Transverse colon (tissue), 4 donors: ENCODE measurements around the gene KRT6B. TPM values are rescaled to one million over a fixed set of nuclear protein-coding genes. Genes with fewer than 3 reads are reported as not detected.

Experiments used
- DNase-seq: peaks from one replicate; pipeline ENCODE4 v3.0.0-alpha.2; 2019
- H3K27ac ChIP-seq, 4 donors: fragments of 200-600 bp; sonication (generic); 2 replicates each; pipeline ENCODE4 v1.5.1; 2016 to 2018; ENCODE audit warnings: inconsistent platforms in 4 of 4
- H3K27me3 ChIP-seq: fragments of 200-600 bp; sonication (generic); 2 replicates; pipeline ENCODE4 v1.5.1; 2017; ENCODE audit warnings: inconsistent platforms
- H3K36me3 ChIP-seq, 4 donors: fragments of 200-600 bp; sonication (generic); 2 replicates each; pipeline ENCODE4 v1.5.1; 2017 to 2019; ENCODE audit warnings: inconsistent platforms in 4 of 4
- H3K4me1 ChIP-seq, 4 donors: fragments of 200-600 bp; sonication (generic); 2 replicates each; pipeline ENCODE4 v1.5.1; 2017 to 2020; ENCODE audit warnings: inconsistent platforms in 4 of 4
- H3K4me3 ChIP-seq, 4 donors: fragments of 200-600 bp; sonication (generic); 1 replicate in 1 of 4; 2 replicates in 3 of 4; pipeline versions ENCODE4 v1.5.1 to v1.6.1; 2017 to 2019; ENCODE audit warnings: inconsistent platforms in 4 of 4
- H3K9me3 ChIP-seq, 2 donors: fragments of 200-600 bp; sonication (generic); 2 replicates each; pipeline ENCODE4 v1.5.1; 2017 to 2019; ENCODE audit warnings: inconsistent platforms in 2 of 2
- EP300 ChIP-seq: sonication (generic); formaldehyde crosslinking; IDR thresholded peaks from one replicate; pipeline ENCODE4 v1.6.1; 2017; ENCODE audit warnings: antibody characterized with exemption, low read depth
- POLR2A ChIP-seq: fragments of 450-650 bp; IDR thresholded peaks from one replicate; pipeline ENCODE4 v1.6.1; 2016; ENCODE audit warnings: antibody characterized with exemption, mild to moderate bottlenecking, moderate library complexity
- POLR2AphosphoS5 ChIP-seq, 3 donors: sonication (generic); formaldehyde crosslinking; IDR thresholded peaks; one replicate each; pipeline ENCODE4 v1.6.1; 2016; ENCODE audit warnings: antibody characterized with exemption in 3 of 3
- WGBS, 2 donors: methylation state at CpG; one replicate each; pipeline ENCODE4 v1.1.5; 2018; ENCODE audit warnings: low coverage in 1 of 2; 5-methylcytosine and 5-hydroxymethylcytosine counted together
- in situ Hi-C, 4 donors: fragments of 200-750 bp; cut with MboI; loops; one replicate each; pipeline versions ENCODE4 v1.15.0 to v1.15.1; 2017; ENCODE audit warnings: low sequenced_read_pairs in 3 of 4, low pct_ligation_motif_present in 1 of 4, low pct_unique_long_range_greater_than_20kb in 1 of 4
- intact Hi-C: fragments of 100-400 bp; cut with DNase I; formaldehyde crosslinking; loops from one replicate; pipeline ENCODE4 v1.15.1; 2023; ENCODE audit warnings: low total_unique reads
- total RNA-seq, 4 donors: library from RNA; depleted of rRNA; stranded (reverse); fragments of >200 nt; gene quantifications; one replicate each; pipeline ENCODE4 v1.1.0, GENCODE V29; 2016
- TF ChIP-seq, protein P1 (sequence below), 5 experiments: fragments of 200-600 bp in 3 of 5; fragments of 450-650 bp in 2 of 5; sonication (generic) in 3 of 5; IDR thresholded peaks; 1 replicate in 2 of 5; 2 replicates in 3 of 5; pipeline ENCODE4 v1.5.1; 2016 to 2017; ENCODE audit warnings: antibody characterized with exemption in 5 of 5, inconsistent platforms in 3 of 5, mild to moderate bottlenecking in 2 of 5, moderate library complexity in 1 of 5

The KRT6B gene
- total RNA-seq, 4 donors from 2014 or later: not detected

GRCh38 chr12:52442600-52443061 is 9.3 kb downstream of the KRT6B start:
- WGBS, 2 donors: 38 to 79% methylated on average over 2 to 6 of the region's 6 CpGs
- Histone ChIP-seq H3K27me3 (no peaks in the 10 kb centered on the region), H3K36me3 (no peaks in the 10 kb centered on the region), H3K27ac (no peak overlapping the region), H3K4me1 (peaks cover 0 to 1% (median 0%) of the 10 kb centered on the region in 4 donors), H3K4me3 (no peak overlapping the region), H3K9me3 (no peaks in the 10 kb centered on the region)
- in situ Hi-C loops: no loop called here
- intact Hi-C loops: no loop called here
- no peak for DNase-seq
- TF ChIP-seq, protein P1, sequence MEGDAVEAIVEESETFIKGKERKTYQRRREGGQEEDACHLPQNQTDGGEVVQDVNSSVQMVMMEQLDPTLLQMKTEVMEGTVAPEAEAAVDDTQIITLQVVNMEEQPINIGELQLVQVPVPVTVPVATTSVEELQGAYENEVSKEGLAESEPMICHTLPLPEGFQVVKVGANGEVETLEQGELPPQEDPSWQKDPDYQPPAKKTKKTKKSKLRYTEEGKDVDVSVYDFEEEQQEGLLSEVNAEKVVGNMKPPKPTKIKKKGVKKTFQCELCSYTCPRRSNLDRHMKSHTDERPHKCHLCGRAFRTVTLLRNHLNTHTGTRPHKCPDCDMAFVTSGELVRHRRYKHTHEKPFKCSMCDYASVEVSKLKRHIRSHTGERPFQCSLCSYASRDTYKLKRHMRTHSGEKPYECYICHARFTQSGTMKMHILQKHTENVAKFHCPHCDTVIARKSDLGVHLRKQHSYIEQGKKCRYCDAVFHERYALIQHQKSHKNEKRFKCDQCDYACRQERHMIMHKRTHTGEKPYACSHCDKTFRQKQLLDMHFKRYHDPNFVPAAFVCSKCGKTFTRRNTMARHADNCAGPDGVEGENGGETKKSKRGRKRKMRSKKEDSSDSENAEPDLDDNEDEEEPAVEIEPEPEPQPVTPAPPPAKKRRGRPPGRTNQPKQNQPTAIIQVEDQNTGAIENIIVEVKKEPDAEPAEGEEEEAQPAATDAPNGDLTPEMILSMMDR (IDR thresholded peaks at IDR 0.05): no peak
- no peak for TF ChIP-seq POLR2AphosphoS5 (IDR thresholded peaks at IDR 0.05)
- no peak for TF ChIP-seq EP300
- no peak for TF ChIP-seq POLR2A

- Histone ChIP-seq H3K4me3 (no peak overlapping the region), H3K27me3 (no peaks in the 10 kb centered on the region), H3K27ac (no peak overlapping the region), H3K36me3 (no peaks in the 10 kb centered on the region), H3K9me3 (no peaks in the 10 kb centered on the region), H3K4me1 (peaks cover 0 to 13% (median 3%) of the 10 kb centered on the region in 4 donors)
- WGBS, 2 donors: 70 to 83% methylated on average over 5 to 9 of the region's 9 CpGs
- no peak for DNase-seq
- intact Hi-C loops: no loop called here
- in situ Hi-C loops: no loop called here
- TF ChIP-seq POLR2A: no peak
- TF ChIP-seq, protein P1 (IDR thresholded peaks at IDR 0.05): no peak
- no peak for TF ChIP-seq POLR2AphosphoS5 (IDR thresholded peaks at IDR 0.05)
- TF ChIP-seq EP300: no peak
These were observed 10.5 kb downstream of the KRT6B start for GRCh38 chr12:52441320-52441911.

DNA sequence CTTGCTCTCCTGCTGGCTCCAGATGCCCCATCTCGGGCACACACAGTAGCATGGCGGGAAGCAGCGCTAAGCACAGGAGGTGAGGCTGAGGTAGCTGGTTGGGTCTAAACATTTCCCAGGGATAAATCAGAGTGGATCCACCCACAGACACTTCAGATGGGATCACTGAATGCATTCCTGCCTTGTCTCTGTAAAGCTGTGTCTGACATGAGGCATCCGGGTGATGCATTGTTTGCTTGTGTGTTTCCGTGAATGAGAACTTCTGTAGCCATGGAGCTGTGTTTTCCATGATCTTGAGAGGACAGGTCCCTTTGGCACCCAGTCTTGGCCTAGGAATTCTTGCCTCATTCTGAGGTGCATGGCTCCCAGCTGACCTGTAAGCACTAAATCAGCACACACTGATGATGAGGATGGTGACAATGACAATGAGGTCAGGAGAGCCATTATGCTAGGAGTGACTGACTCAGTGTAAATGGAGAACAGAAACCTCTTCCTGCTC is 11.1 kb downstream of the KRT6B start:
- in situ Hi-C loops (no loop called here), intact Hi-C loops (no loop called here)
- Histone ChIP-seq H3K4me3 (no peak overlapping the region), H3K36me3 (no peaks in the 10 kb centered on the region), H3K27me3 (no peaks in the 10 kb centered on the region), H3K27ac (no peak overlapping the region), H3K9me3 (no peaks in the 10 kb centered on the region), H3K4me1 (peaks cover 0 to 16% (median 6%) of the 10 kb centered on the region in 4 donors)
- no peak for DNase-seq
- WGBS, 2 donors: 92% methylated on average over 5 of the region's 5 CpGs; no CpG with 5 or more reads in 1 of the 2 donors
- TF ChIP-seq POLR2AphosphoS5 (IDR thresholded peaks at IDR 0.05) (peak in 1 of 3 donors; percentile 16), EP300 (no peak)

DNA sequence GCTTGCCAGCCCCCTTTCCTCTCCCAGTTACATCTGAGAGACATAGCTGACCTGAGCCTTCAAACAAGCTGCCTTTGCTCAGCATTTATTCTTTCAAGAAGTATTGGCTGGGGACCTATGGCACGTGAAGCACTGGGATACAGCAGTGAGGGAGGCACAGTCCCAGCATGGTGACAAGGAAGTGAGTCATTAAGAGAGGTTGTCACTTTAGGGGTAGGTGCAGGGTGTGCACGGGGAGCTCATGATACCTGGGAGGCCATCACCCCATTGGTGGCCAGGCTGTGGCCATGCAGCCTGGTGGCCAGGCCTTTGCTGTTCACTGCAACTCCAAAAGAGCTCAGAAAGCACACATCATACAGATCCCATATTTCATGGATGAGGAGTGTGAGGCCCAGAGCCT is 12.1 kb downstream of the KRT6B start:
- no peak overlapping the region for H3K27ac ChIP-seq
- TF ChIP-seq EP300 (no peak), POLR2A (no peak), POLR2AphosphoS5 (IDR thresholded peaks at IDR 0.05) (no peak)
- TF ChIP-seq, protein P1 (IDR thresholded peaks at IDR 0.05): no peak
- peaks cover 0 to 16% (median 6%) of the 10 kb centered on the region in 4 donors for H3K4me1 ChIP-seq
- intact Hi-C loops: no loop called here
- no peak overlapping the region for H3K4me3 ChIP-seq
- in situ Hi-C loops: no loop called here
- no peaks in the 10 kb centered on the region for H3K27me3 ChIP-seq
- DNase-seq: no peak
- H3K36me3 ChIP-seq: no peaks in the 10 kb centered on the region
- WGBS, 2 donors: 75% methylated on average over 2 of the region's 2 CpGs; no CpG with 5 or more reads in 1 of the 2 donors
- no peaks in the 10 kb centered on the region for H3K9me3 ChIP-seq
